GM18507 (cell line): ENCODE measurements around the gene ATP8A2.
"Not testable (repeated sequence)": the region's sequence is repeated elsewhere in the genome, so short reads cannot be mapped to it uniquely, and the experiment has no call there.

ENCODE experiments used
- DNase-seq: peaks from one replicate; pipeline ENCODE4 v3.0.0; 2011; ENCODE audit warnings: low read depth; ENCODE audit not compliant: insufficient read length; ENCODE audit errors: extremely low spot score
- FAIRE-seq: peaks from 2 replicates; lab custom pipeline; 2011; peaks lifted over from hg19 to GRCh38; lab: Jason Lieb, UNC

The ATP8A2 gene

GRCh38 chr13:26054896-26055295 is 683.1 kb downstream of the ATP8A2 start:
- DNase-seq (no peak), FAIRE-seq (no peak)

DNA sequence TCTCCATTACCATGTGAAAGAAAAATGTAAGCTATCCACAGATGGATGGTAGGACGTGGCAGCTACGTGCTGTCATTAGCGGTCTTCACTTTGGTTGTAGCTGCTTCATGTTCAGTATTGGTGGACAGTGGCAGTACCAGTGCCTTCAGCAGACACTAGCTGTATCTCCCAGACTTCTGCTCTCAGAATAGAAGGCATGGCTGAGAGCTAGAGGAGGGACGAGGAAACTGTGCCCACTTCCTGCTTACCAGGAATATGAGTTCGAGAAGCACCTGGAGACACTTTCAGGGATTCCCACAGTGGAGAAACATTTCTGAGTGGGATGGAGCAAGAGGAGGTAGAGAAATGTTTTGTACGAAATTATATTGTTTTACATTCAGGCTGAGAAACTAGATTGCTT is 686.9 kb downstream of the ATP8A2 start:
- DNase-seq: no peak
- FAIRE-seq: no peak

- no peak for FAIRE-seq
- no peak for DNase-seq
Observed at GRCh38 chr13:26060357-26060756, 688.6 kb downstream of the ATP8A2 start.

DNA sequence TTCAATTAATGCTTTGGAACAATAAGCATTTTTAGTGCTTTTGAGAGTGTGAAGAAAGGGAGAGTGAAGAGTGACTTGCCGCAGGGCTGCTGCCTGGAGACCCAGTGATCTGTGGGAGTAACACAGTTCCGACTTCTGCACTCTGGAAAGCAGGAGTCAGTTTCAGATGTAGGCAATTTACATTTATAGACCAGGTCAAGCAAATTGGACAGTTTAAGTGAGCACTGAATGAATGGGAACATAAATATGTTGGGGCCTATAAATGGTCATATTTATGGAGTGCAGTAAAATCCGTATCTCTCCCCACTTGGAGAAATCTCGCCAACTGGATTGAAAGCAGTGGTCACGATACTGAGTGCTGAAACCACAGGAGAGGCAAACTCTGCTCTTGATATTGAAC is 689.5 kb downstream of the ATP8A2 start:
- DNase-seq: no peak
- FAIRE-seq: no peak

DNA sequence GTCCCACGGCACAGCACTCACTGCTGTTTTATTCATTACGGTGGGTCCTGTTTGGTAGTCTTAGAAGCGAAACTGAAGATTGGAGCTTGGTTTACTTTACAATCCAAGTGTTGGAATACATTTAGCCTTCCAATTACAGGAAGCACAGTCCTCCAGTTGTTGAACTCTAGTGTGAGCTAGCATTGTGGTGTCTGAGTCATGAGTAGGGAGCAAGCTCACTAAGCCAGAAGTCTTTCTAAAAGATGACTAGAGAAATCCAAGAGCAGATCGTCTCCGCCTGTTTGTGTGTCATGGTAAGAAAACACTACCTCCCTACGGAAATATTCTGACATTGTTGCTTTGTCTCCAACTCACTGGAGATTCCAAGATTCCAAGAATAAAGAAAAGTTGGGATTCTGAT is 690.2 kb downstream of the ATP8A2 start:
- FAIRE-seq: no peak
- DNase-seq: no peak

- DNase-seq (no peak), FAIRE-seq (peak; percentile 5)
Observed at GRCh38 chr13:26062853-26063444, 691.2 kb downstream of the ATP8A2 start.

- not testable (repeated sequence) for FAIRE-seq
Observed at GRCh38 chr13:26066492-26066891, 694.7 kb downstream of the ATP8A2 start.

DNA sequence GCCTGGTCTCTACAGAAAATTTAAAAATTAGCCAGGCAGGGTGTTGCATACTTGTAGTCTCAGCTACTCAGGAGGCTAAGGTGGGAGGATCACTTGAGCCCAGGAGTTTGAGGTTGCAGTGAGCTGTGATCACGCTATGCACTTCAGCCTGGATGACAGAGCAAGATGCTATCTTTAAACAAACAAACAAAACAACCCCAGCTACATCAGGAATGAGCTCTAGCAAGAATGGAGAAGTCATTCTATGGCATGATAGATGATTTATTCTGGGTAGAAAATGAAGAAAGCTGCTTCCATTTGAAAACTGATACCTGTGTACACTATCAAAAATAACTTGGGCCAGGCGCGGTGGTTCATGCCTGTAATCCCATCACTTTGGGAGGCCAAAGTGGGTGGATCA is 695.8 kb downstream of the ATP8A2 start:
- DNase-seq (no peak), FAIRE-seq (no peak)

More at GRCh38 chr13:26066492-26066891, 694.7 kb downstream of the ATP8A2 start:
- not testable (repeated sequence) for DNase-seq

- DNase-seq, FAIRE-seq: not testable (repeated sequence)
Observed at GRCh38 chr13:26068372-26068771, 696.6 kb downstream of the ATP8A2 start.

DNA sequence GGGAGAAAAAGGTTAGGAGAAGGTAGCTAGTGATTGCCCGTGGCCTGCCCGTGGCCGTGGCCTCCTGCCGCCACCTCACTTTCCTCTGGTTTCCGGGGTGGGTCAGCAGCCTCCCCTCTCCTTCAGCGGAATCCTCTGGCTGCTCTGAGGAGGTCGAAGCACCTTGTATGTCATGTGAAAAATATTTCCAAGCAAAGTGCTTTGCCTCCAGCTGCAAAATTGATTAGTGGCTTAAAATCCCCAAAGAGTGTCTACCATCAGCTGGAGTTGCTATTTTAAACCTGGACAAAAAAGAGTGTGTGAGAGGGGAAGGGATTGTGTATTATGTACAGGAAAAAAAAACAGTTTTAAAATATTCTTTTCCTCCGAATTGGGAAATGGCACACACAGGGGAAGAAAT is 697.9 kb downstream of the ATP8A2 start:
- not testable (repeated sequence) for DNase-seq, FAIRE-seq

DNA sequence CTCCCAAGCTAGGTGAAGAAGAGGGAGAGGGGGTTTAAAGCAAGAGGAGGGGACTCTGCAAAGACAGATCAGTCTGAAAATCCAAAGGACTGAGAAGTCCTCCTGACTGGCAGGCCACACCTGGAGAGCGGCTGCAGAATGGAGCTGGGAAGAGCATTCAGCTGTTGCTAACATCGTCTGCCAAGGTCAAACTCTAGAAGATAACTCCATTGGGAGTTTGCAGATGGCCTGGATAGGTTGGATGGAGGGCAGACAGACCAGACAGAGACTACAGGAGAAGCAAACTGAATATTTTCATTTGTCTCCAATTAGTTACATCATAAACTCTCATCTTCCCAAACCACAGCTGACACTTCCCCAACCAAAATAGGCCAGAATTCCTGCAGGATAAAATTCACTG is 699.9 kb downstream of the ATP8A2 start:
- DNase-seq (no peak), FAIRE-seq (no peak)

DNA sequence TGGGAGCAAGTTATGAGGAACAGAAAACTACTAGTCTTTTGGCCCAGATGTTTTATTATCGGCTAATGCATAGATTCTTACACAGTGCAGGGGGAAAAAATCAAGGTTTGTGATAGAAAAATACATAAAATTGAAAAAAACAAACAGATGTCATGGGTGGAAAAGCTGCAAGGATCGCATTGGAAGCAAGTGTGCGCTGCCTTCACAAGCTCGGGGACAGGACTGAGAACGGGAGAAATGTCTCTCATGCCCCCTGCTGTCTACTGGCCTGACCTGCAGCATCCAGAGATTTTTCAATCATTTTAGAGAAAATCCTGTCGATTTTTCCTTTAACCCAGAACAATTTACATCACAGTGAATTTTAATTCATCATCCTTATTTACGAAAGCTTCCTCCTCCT is 700.6 kb downstream of the ATP8A2 start:
- DNase-seq: not testable (repeated sequence)
- peak; percentile 98 for FAIRE-seq

DNA sequence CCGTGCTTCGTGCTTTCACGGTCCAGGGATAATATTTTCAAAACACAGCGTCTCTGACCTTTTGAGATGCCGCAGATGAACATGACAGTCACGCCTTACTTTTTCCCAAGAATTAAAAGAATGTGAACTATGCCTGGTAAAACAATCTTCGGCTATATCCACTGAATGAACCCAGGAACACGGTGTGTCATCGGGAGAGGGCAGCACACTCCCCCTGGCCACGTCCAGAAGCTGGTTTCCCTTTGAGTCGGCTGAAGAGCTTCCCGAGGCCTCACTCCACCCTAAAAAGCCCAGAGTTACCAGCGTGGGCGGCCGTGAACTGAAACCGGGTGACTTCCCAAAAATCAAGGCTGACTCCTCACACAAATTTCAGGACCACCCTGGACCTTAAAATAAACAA is 702.9 kb downstream of the ATP8A2 start:
- DNase-seq: no peak
- no peak for FAIRE-seq
